Endothelial cell of umbilical vein (primary cell): ENCODE results near the gene FGD5. TPM values are rescaled to one million over a fixed set of nuclear protein-coding genes. Genes with fewer than 3 reads are reported as not detected.

Experiments used
- BruUV-seq: library from RNA; stranded (reverse); fragments of 400-500 nt; replicated peaks from 2 replicates; lab custom pipeline; 2021; lab: Mats Ljungman, UMichigan
- CTCF ChIA-PET: fragments of 300-600, 350-600 bp; sonication (Branson Sonifier 250); formaldehyde crosslinking; loops from one replicate; lab custom pipeline; 2021; ENCODE audit warnings: antibody characterized with exemption, inconsistent platforms; lab: Charles Lee
- POLR2A ChIA-PET: fragments of 300-600, 350-600 bp; sonication (Branson Sonifier 250); formaldehyde crosslinking; loops from one replicate; lab custom pipeline; 2021; ENCODE audit warnings: antibody characterized with exemption, inconsistent platforms; lab: Charles Lee
- DNase-seq: peaks from one replicate; pipeline ENCODE4 v3.0.0-alpha.2; 2011; ENCODE audit warnings: low read depth, low spot score
- FAIRE-seq: peaks from 2 replicates; lab custom pipeline; 2011; peaks lifted over from hg19 to GRCh38; lab: Jason Lieb, UNC
- H2AFZ ChIP-seq: 2 replicates; pipeline ENCODE4 v1.6.0; 2012; ENCODE audit warnings: low read depth, low read length, control low read depth, inconsistent platforms
- H3K27ac ChIP-seq: 2 replicates; pipeline ENCODE4 v1.5.1; 2011; ENCODE audit warnings: low read depth, mild to moderate bottlenecking, control low read depth, low read length, moderate library complexity; ENCODE audit not compliant: insufficient read depth
- H3K27me3 ChIP-seq, 2 experiments: 2 replicates each; pipeline versions ENCODE4 v1.6.0 to v1.6.1; 2011; ENCODE audit warnings: low read length in 2 of 2, mixed read lengths in 1 of 2; ENCODE audit not compliant: control insufficient read depth in 2 of 2, insufficient read depth in 2 of 2
- H3K36me3 ChIP-seq, 2 experiments: 2 replicates in 1 of 2; 3 replicates in 1 of 2; pipeline ENCODE4 v1.5.1; 2011; ENCODE audit warnings: low read length in 2 of 2, mild to moderate bottlenecking in 1 of 2, moderate library complexity in 1 of 2; ENCODE audit not compliant: control insufficient read depth in 2 of 2, insufficient read depth in 2 of 2; ENCODE audit errors: extremely low read depth in 1 of 2
- H3K4me1 ChIP-seq: 3 replicates; pipeline ENCODE4 v1.5.1; 2011; ENCODE audit warnings: mild to moderate bottlenecking, low read length; ENCODE audit not compliant: control insufficient read depth, insufficient read depth; ENCODE audit errors: extremely low read depth
- H3K4me2 ChIP-seq: 2 replicates; pipeline ENCODE4 v1.6.1; 2011; ENCODE audit warnings: low read length, control low read depth, mixed read lengths; ENCODE audit not compliant: insufficient read depth
- H3K4me3 ChIP-seq, 3 experiments: fragments of 200-600 bp in 1 of 3; sonication (generic), shearing (Covaris generic) in 1 of 3; replicated peaks in 1 of 3; 2 replicates each; pipeline ENCODE4 v1.5.1; 2011 to 2016; ENCODE audit warnings: control low read depth in 3 of 3, low read length in 3 of 3, mild to moderate bottlenecking in 2 of 3, inconsistent platforms in 1 of 3, low read depth in 1 of 3, moderate library complexity in 1 of 3; ENCODE audit not compliant: insufficient read depth in 1 of 3
- H3K79me2 ChIP-seq: 2 replicates; pipeline ENCODE4 v1.6.0; 2012; ENCODE audit warnings: low read length, inconsistent platforms; ENCODE audit not compliant: control insufficient read depth, insufficient read depth
- H3K9ac ChIP-seq: replicated peaks from 2 replicates; pipeline ENCODE3; 2011; ENCODE audit warnings: low read length, control low read depth; ENCODE audit not compliant: insufficient read depth; ENCODE audit errors: extremely low read depth
- H3K9me1 ChIP-seq: replicated peaks from 3 replicates; pipeline ENCODE4 v1.6.0; 2011; ENCODE audit warnings: mild to moderate bottlenecking, low read length; ENCODE audit not compliant: control insufficient read depth, insufficient read depth; ENCODE audit errors: extremely low read depth
- H3K9me3 ChIP-seq: replicated peaks from 2 replicates; pipeline ENCODE4 v1.5.1; 2012; ENCODE audit warnings: low read length, inconsistent platforms; ENCODE audit not compliant: control insufficient read depth, insufficient read depth
- H4K20me1 ChIP-seq: replicated peaks from 2 replicates; pipeline ENCODE3; 2011; ENCODE audit warnings: mild to moderate bottlenecking, low read length; ENCODE audit not compliant: control insufficient read depth, insufficient read depth; ENCODE audit errors: extremely low read depth
- CTCF ChIP-seq, 2 donors: IDR thresholded peaks; 1 replicate in 1 of 2; 2 replicates in 1 of 2; pipeline ENCODE4 v1.5.1; 2011; ENCODE audit warnings: low read length in 2 of 2, mild to moderate bottlenecking in 2 of 2, moderate library complexity in 2 of 2, control low read depth in 1 of 2, inconsistent platforms in 1 of 2, low read depth in 1 of 2; ENCODE audit not compliant: insufficient read depth in 1 of 2; ENCODE audit errors: extremely low read depth in 1 of 2
- EZH2 ChIP-seq: IDR thresholded peaks from 2 replicates; pipeline ENCODE4 v1.6.1; 2012; ENCODE audit warnings: borderline replicate concordance, low read depth, mild to moderate bottlenecking, moderate library complexity, low read length, inconsistent platforms; ENCODE audit not compliant: severe bottlenecking
- FOS ChIP-seq: IDR thresholded peaks from 2 replicates; pipeline ENCODE4 v1.6.1; 2011; ENCODE audit warnings: mild to moderate bottlenecking, low read length, moderate library complexity, borderline replicate concordance; ENCODE audit not compliant: insufficient read depth
- GATA2 ChIP-seq: IDR thresholded peaks from 2 replicates; pipeline ENCODE4 v1.7.0; 2011; ENCODE audit warnings: low read depth, mild to moderate bottlenecking, moderate library complexity, mixed read lengths, low read length; ENCODE audit not compliant: insufficient read length, insufficient read depth
- JUN ChIP-seq: IDR thresholded peaks from 2 replicates; pipeline ENCODE4 v1.6.1; 2011; ENCODE audit warnings: borderline replicate concordance, low read depth; ENCODE audit not compliant: insufficient read length, insufficient read depth
- MAX ChIP-seq: IDR thresholded peaks from 2 replicates; pipeline ENCODE4 v1.6.1; 2011; ENCODE audit not compliant: insufficient read depth, insufficient read length
- MYC ChIP-seq: IDR thresholded peaks from one replicate; pipeline ENCODE4 v1.6.1; 2011; ENCODE audit warnings: mild to moderate bottlenecking, low read depth, low read length
- POLR2A ChIP-seq: IDR thresholded peaks from 2 replicates; pipeline ENCODE4 v1.6.1; 2012; ENCODE audit warnings: low read depth, mild to moderate bottlenecking, control low read depth, low read length
- POLR2AphosphoS5 ChIP-seq: IDR thresholded peaks from 2 replicates; pipeline ENCODE4 v1.6.1; 2012; ENCODE audit warnings: low read depth, mild to moderate bottlenecking, control low read depth, low read length, moderate library complexity; ENCODE audit not compliant: insufficient read depth
- dilution Hi-C: fragments of 300-500 bp; cut with MboI; formaldehyde crosslinking; loops from one replicate; pipeline ENCODE4 v1.15.0; 2019; ENCODE audit warnings: low sequenced_read_pairs; ENCODE audit not compliant: extremely low pct_ligation_motif_present
- intact Hi-C: fragments of 100-400 bp; cut with micrococcal nuclease; formaldehyde crosslinking; loops from one replicate; pipeline ENCODE4 v1.10.0; 2022
- polyA plus RNA-seq, 4 experiments: library from polyadenylated mRNA; depleted of rRNA in 3 of 4; stranded (reverse) in 3 of 4; unstranded in 1 of 4; fragments of >200 nt; gene quantifications; 2 replicates each; pipeline versions ENCODE4 v1.2.1 to v1.2.3, GENCODE V29; 2011 to 2012; ENCODE audit warnings: missing spikeins in 1 of 4
- total RNA-seq: library from RNA; stranded (reverse); gene quantifications from 2 replicates; pipeline ENCODE4 v1.2.3, GENCODE V29; 2021

FGD5 gene
- total and polyA plus RNA-seq, 2 donors (not counting 3 experiments of a cell fraction or from before 2014, with no cell fraction given) = 49.6 to 134 TPM

GRCh38 chr3:14935592-14936345 lies 117.0 kb downstream of the FGD5 start:
- ChIA-PET POLR2A (no interaction called here), CTCF (interaction anchor here (1.2 kb wide), 1 partner anchor 10 kb away, joined by 3 read pairs; no protein-coding TSS in a partner anchor)
- H3K9me3 ChIP-seq = no peaks in the 10 kb centered on the region
- no peaks in the 10 kb centered on the region for H4K20me1 ChIP-seq
- no peaks in the 10 kb centered on the region for H3K9me1 ChIP-seq
- TF ChIP-seq CTCF (IDR thresholded peaks at IDR 0.05; ENCODE audit: extremely low read depth in 1 of 2, insufficient read depth in 1 of 2, low read depth in 1 of 2, low read length in 2 of 2) (no peak), MAX (no peak), POLR2A (no peak), POLR2AphosphoS5 (no peak), FOS (no peak), MYC (no peak), GATA2 (no peak), EZH2 (no peak), JUN (no peak)
- H3K4me2 ChIP-seq = no peak overlapping the region
- BruUV-seq = no TSS peak
- no peak overlapping the region for H3K9ac ChIP-seq
- intact Hi-C loops = no loop called here
- DNase-seq = no peak
- dilution Hi-C loops = no loop called here
- no peaks in the 10 kb centered on the region for H3K27me3 ChIP-seq
- H2AFZ ChIP-seq = no peak overlapping the region
- no peak overlapping the region for H3K27ac ChIP-seq
- H3K4me3 ChIP-seq = no peak overlapping the region
- no peaks in the 10 kb centered on the region for H3K4me1 ChIP-seq
- H3K79me2 ChIP-seq = no peaks in the 10 kb centered on the region
- peaks cover 14 to 41% of the 10 kb centered on the region in 2 experiments for H3K36me3 ChIP-seq
- FAIRE-seq = no peak
